AG20443 (cell line): ENCODE measurements around the gene SBK1.
"Not testable (repeated sequence)": the region's sequence is repeated elsewhere in the genome, so short reads cannot be mapped to it uniquely, and the experiment has no call there.

Experiments
- DNase-seq: peaks from one replicate; pipeline ENCODE4 v3.0.0; 2012; ENCODE audit warnings: low spot score, mixed read lengths

The SBK1 gene

GRCh38 chr16:28335678-28336077, 43.4 kb downstream of the SBK1 start:
- not testable (repeated sequence) for DNase-seq

GRCh38 chr16:28336940-28337710, 44.8 kb downstream of the SBK1 start:
- DNase-seq: not testable (repeated sequence)

GRCh38 chr16:28338230-28338629, 45.9 kb downstream of the SBK1 start:
- not testable (repeated sequence) for DNase-seq

DNA sequence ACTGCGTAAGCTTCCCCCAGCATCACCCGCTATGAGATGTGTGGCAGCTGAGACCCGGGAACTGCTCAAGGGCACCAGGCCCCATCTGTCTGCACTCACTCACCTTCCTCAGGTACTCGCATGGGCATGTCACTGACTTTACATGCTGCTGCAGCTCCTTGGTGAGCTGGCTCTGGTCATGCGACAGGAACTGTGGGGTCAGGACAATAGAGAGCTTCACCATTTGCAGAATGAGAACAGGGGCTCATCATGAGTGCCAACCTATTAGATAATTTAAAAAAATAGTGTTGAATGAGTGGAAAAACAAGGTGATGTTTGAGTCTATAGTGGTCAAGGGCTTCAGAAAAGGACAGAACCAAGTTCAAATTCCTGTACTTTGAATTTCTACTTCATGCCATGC, 70.3 kb downstream of the SBK1 start:
- DNase-seq: not testable (repeated sequence)

DNA sequence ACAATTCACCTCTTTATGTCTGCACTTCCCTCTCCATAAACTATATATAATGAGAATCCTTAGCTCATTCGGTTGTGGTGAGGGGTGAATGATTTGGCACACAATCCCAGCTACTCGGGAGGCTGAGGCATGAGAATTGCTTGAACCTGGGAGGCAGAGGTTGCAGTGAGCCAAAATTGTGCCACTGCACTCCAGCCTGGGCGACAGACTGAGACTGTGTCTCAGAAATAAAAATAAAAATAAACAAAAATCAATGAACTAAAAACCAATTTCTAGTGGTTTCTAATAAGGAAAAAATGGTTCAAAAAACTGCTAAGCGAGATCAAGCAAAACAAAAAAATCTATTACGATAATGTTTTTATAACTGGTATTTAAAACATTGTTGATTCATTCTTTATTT, 71.1 kb downstream of the SBK1 start, which contains the start of gene NPIPB6:
Gene NPIPB6 (minus strand): TSS at position 101 of the 400 bp plus-strand sequence. CDS start 686 bp downstream, outside the sequence.
- not testable (repeated sequence) for DNase-seq

DNA sequence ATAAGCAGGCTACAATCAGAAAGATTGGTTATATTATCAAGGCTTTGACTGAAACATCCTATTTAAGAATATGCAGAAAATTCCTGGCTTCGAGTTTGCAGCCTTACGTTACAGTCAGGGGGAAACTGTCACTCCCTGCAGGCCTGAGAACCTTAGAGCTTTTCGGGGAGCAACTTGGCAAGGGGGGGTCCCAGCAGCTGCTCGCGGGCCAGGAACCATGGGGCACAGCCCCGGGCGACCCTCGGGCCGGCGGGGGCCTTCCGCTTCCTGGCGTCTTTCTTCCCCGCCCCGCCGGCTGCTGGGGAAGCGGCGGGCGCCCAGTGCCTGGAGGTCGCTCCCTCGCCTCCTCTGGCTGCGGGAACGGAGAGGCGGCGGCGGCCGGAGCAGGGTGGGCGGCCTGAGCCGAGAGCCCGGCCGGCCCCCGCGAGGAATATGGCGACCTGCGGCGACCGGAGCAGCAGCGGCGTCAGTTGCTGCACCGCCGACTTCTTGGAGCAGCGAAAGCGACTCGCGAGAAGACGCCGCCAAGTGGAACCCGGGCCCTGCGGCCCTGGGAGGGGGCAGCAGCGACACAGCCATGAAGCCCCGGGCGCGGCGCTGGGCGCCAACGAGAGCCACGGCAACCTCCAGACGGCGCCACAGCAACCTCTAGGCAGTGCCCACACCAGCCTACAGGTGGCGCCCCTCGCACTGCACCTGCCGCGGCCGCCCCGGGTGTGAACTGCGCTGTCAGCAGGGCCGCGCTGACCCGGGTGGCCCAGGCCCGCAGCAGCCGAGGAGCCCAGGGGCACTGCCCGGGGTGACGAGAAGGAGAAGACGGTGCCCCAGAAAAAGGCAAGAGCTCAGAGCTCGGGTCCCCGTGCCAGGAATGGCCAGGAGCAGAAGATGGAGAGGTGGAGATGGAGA, 72.2 kb downstream of the SBK1 start:
- DNase-seq: not testable (repeated sequence)

GRCh38 chr16:28367926-28368325, 75.6 kb downstream of the SBK1 start:
- DNase-seq: not testable (repeated sequence)
